ENCODE measurements around the gene ALDH1L1. TPM values are rescaled to one million over a fixed set of nuclear protein-coding genes. Genes with fewer than 3 reads are reported as not detected.

Gene ALDH1L1
- total RNA-seq, 1 donor from 2014 or later = not detected

- peak; percentile 58 to 74 for DNase-seq (ENCODE audit: low read depth in 2 of 2)
These were observed 46.0 kb downstream of the ALDH1L1 start for GRCh38 chr3:126134219-126134975.

- no peak for DNase-seq (ENCODE audit: low read depth in 2 of 2)
These were observed 46.8 kb downstream of the ALDH1L1 start for GRCh38 chr3:126133606-126134005.

- DNase-seq (ENCODE audit: low read depth in 2 of 2) = peak in 1 of 2 donors; percentile 22
These were observed 47.5 kb downstream of the ALDH1L1 start for GRCh38 chr3:126132751-126133511.

GRCh38 chr3:126131881-126132750 lies 48.3 kb downstream of the ALDH1L1 start:
- DNase-seq (ENCODE audit: low read depth in 2 of 2) = no peak

- DNase-seq (ENCODE audit: low read depth in 2 of 2) = no peak
These were observed 49.2 kb downstream of the ALDH1L1 start for GRCh38 chr3:126130981-126131745.

GRCh38 chr3:126130081-126130855 lies 50.1 kb downstream of the ALDH1L1 start:
- peak; percentile 16 to 59 for DNase-seq (ENCODE audit: low read depth in 2 of 2)

- DNase-seq (ENCODE audit: low read depth in 2 of 2) = peak; percentile 84 to 94
These were observed 50.9 kb downstream of the ALDH1L1 start for GRCh38 chr3:126129398-126129891.

- DNase-seq (ENCODE audit: low read depth in 2 of 2) = no peak
These were observed 51.6 kb downstream of the ALDH1L1 start for GRCh38 chr3:126128504-126129397.

- DNase-seq (ENCODE audit: low read depth in 2 of 2) = no peak
These were observed 52.5 kb downstream of the ALDH1L1 start for GRCh38 chr3:126127904-126128303.

GRCh38 chr3:126127452-126127851 lies 52.9 kb downstream of the ALDH1L1 start:
- no peak for DNase-seq (ENCODE audit: low read depth in 2 of 2)

- no peak for DNase-seq (ENCODE audit: low read depth in 2 of 2)
These were observed 53.5 kb downstream of the ALDH1L1 start for GRCh38 chr3:126126811-126127431.

- no peak for DNase-seq (ENCODE audit: low read depth in 2 of 2)
These were observed 54.1 kb downstream of the ALDH1L1 start for GRCh38 chr3:126126286-126126685.

GRCh38 chr3:126125781-126126251 lies 54.6 kb downstream of the ALDH1L1 start:
- DNase-seq (ENCODE audit: low read depth in 2 of 2) = no peak

GRCh38 chr3:126125341-126125740 lies 55.0 kb downstream of the ALDH1L1 start:
- no peak for DNase-seq (ENCODE audit: low read depth in 2 of 2)

- DNase-seq (ENCODE audit: low read depth in 2 of 2) = no peak
These were observed 55.5 kb downstream of the ALDH1L1 start for GRCh38 chr3:126124896-126125295.

- DNase-seq (ENCODE audit: low read depth in 2 of 2) = no peak
These were observed 56.1 kb downstream of the ALDH1L1 start for GRCh38 chr3:126124148-126124868.

GRCh38 chr3:126121632-126122031 lies 58.8 kb downstream of the ALDH1L1 start:
- DNase-seq (ENCODE audit: low read depth in 2 of 2) = no peak

GRCh38 chr3:126121074-126121473 lies 59.3 kb downstream of the ALDH1L1 start:
- DNase-seq (ENCODE audit: low read depth in 2 of 2) = no peak
